ENCODE measurements around the gene VEPH1. TPM values are rescaled to one million over a fixed set of nuclear protein-coding genes. Genes with fewer than 3 reads are reported as not detected.

The VEPH1 gene
- total RNA-seq, 1 donor from 2014 or later, result 2.2 TPM

DNA sequence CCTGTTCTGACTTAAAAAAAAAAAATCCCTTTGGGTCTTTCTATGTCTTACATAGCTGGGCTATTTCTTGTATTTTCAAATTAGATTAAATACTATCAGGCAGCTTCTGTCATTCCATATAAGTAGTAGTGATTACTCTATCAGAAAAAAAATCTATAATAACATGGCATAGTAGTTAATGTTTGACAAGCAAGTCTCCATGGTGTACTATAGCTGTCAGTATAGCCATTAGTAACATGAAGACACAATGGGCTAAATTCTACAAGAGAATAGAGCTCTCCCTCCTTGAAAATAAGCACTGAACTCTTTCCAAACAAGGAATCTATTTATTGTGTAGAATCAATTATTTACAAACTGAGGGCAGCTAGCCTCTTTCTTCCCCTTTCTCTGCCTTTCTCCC lies 19.4 kb upstream of the VEPH1 start:
- peaks cover 5% of the 10 kb centered on the region for H3K4me1 Mint-ChIP-seq (ENCODE audit: low read depth)
- no peaks in the 10 kb centered on the region for H3K36me3 Mint-ChIP-seq (ENCODE audit: low read depth)
- H3K27ac Mint-ChIP-seq (ENCODE audit: unreplicated experiment), result no peak overlapping the region
- DNase-seq (ENCODE audit: low spot score), result no peak
- H3K27me3 Mint-ChIP-seq (ENCODE audit: low read depth), result no peaks in the 10 kb centered on the region
- H3K9me3 Mint-ChIP-seq (ENCODE audit: low read depth), result peaks cover 8% of the 10 kb centered on the region
- no peak overlapping the region for H3K4me3 Mint-ChIP-seq (ENCODE audit: unreplicated experiment)
- TF ChIP-seq, protein P1, sequence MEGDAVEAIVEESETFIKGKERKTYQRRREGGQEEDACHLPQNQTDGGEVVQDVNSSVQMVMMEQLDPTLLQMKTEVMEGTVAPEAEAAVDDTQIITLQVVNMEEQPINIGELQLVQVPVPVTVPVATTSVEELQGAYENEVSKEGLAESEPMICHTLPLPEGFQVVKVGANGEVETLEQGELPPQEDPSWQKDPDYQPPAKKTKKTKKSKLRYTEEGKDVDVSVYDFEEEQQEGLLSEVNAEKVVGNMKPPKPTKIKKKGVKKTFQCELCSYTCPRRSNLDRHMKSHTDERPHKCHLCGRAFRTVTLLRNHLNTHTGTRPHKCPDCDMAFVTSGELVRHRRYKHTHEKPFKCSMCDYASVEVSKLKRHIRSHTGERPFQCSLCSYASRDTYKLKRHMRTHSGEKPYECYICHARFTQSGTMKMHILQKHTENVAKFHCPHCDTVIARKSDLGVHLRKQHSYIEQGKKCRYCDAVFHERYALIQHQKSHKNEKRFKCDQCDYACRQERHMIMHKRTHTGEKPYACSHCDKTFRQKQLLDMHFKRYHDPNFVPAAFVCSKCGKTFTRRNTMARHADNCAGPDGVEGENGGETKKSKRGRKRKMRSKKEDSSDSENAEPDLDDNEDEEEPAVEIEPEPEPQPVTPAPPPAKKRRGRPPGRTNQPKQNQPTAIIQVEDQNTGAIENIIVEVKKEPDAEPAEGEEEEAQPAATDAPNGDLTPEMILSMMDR (IDR thresholded peaks at IDR 0.05), result no peak

DNA sequence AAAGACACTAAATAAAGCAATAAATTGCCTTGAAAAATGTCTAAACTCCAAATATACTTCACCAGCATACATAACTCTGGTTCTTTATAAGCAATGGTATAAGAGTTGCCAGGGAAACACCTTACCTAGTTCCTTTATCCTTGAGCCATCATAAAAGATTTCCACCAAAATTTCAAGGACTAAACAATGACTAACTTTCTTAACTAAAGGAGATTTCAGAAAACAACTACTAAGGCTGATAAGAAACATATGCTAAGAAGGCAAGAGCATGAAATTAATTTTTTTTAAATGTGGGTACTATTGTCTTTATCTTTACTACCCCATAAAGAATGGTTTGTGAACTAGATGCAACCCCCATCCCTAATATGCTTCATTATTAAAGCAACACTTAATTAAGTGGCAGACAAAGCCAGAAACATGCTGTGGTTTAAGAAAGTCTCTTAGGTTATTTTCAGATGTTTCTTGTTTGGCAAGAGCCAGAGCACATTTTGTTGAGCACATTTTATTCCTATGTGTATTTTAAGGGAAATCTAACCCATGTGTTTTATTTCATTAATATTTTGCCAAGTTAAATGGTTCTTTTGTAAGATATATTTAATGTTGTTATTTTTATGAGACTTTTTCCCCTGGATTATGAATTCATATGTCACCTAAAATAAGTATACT lies 17.4 kb upstream of the VEPH1 start:
- peaks cover 8% of the 10 kb centered on the region for H3K9me3 Mint-ChIP-seq (ENCODE audit: low read depth)
- no peaks in the 10 kb centered on the region for H3K36me3 Mint-ChIP-seq (ENCODE audit: low read depth)
- peaks cover 5% of the 10 kb centered on the region for H3K4me1 Mint-ChIP-seq (ENCODE audit: low read depth)
- H3K27ac Mint-ChIP-seq (ENCODE audit: unreplicated experiment), result no peak overlapping the region
- no peaks in the 10 kb centered on the region for H3K27me3 Mint-ChIP-seq (ENCODE audit: low read depth)
- TF ChIP-seq, protein P1 (IDR thresholded peaks at IDR 0.05), result no peak
- no peak overlapping the region for H3K4me3 Mint-ChIP-seq (ENCODE audit: unreplicated experiment)
- no peak for DNase-seq (ENCODE audit: low spot score)

DNA sequence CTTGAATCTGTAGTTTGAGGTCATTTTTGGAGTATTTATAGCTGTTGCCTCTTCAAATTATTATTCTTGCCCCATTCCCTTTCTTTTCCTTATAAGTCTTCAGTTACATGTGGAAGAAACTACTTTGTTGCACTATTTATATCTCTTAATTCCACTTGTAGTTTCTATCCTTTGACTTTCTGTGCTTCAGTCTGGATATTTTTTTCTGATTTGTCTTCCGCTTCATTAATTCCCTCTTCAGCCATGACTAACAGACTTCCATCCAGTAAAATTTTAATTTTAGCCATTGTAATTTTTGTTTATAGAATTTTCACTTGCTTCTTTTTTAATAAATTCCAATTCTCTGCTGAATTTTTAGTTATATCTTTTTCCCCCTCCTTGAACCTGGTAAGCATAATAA lies 15.7 kb upstream of the VEPH1 start:
- no peak for DNase-seq (ENCODE audit: low spot score)
- H3K27me3 Mint-ChIP-seq (ENCODE audit: low read depth), result no peaks in the 10 kb centered on the region
- H3K27ac Mint-ChIP-seq (ENCODE audit: unreplicated experiment), result no peak overlapping the region
- H3K4me1 Mint-ChIP-seq (ENCODE audit: low read depth), result peaks cover 5% of the 10 kb centered on the region
- no peaks in the 10 kb centered on the region for H3K36me3 Mint-ChIP-seq (ENCODE audit: low read depth)
- peaks cover 6% of the 10 kb centered on the region for H3K9me3 Mint-ChIP-seq (ENCODE audit: low read depth)
- no peak overlapping the region for H3K4me3 Mint-ChIP-seq (ENCODE audit: unreplicated experiment)
- TF ChIP-seq, protein P1 (IDR thresholded peaks at IDR 0.05), result no peak

DNA sequence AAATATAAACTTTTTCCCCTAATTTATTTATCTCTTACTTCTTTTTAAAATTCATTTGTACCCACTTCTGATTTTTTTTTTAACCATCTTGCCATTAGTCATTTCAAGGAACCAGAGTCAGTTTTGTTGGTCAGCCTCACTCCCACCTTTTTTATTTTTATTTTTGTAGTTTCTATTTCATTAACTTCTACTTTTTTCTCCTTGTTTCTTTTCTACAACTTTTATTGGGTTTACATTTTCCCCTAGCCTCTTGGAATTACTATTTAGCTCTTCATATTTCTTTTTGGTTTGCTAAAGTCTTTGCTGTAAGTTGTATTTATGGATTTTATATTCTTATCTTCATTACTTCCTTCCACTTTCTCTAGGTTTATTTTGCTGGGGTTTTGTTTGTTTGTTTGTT lies 13.7 kb upstream of the VEPH1 start:
- TF ChIP-seq, protein P1 (IDR thresholded peaks at IDR 0.05), result no peak
- DNase-seq (ENCODE audit: low spot score), result no peak
- Mint-ChIP-seq H3K36me3 (ENCODE audit: low read depth) (no peaks in the 10 kb centered on the region), H3K27me3 (ENCODE audit: low read depth) (no peaks in the 10 kb centered on the region), H3K27ac (ENCODE audit: unreplicated experiment) (no peak overlapping the region), H3K4me1 (ENCODE audit: low read depth) (peaks cover 5% of the 10 kb centered on the region), H3K9me3 (ENCODE audit: low read depth) (peaks cover 4% of the 10 kb centered on the region), H3K4me3 (ENCODE audit: unreplicated experiment) (no peak overlapping the region)

DNA sequence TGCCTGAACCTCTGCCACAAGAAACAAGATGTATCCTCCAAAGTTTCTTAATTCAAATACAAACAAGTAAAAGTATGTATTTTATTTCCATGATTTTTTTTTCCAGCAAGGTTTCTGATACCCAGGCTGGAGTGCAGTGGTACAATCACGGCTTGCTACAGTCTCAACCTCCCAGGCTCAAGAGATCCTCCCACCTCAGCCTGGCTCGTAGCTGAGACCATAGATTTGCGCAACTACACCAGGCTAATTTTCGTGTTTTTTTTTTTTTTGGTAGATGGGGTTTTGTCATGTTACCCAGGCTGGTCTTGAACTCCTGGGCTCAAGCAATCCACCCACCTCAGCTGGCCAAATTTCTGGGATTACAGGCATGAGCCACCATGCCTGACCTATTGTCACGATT lies 12.2 kb upstream of the VEPH1 start:
- DNase-seq (ENCODE audit: low spot score), result no peak
- H3K4me1 Mint-ChIP-seq (ENCODE audit: low read depth), result peaks cover under 1% of the 10 kb centered on the region
- H3K4me3 Mint-ChIP-seq (ENCODE audit: unreplicated experiment), result no peak overlapping the region
- no peak overlapping the region for H3K27ac Mint-ChIP-seq (ENCODE audit: unreplicated experiment)
- H3K9me3 Mint-ChIP-seq (ENCODE audit: low read depth), result peaks cover 7% of the 10 kb centered on the region
- TF ChIP-seq, protein P1 (IDR thresholded peaks at IDR 0.05), result no peak
- H3K36me3 Mint-ChIP-seq (ENCODE audit: low read depth), result no peaks in the 10 kb centered on the region
- H3K27me3 Mint-ChIP-seq (ENCODE audit: low read depth), result no peaks in the 10 kb centered on the region

Measured in chondrocyte (in vitro differentiated cells).